ENCODE results near the gene MTUS2. TPM values are rescaled to one million over a fixed set of nuclear protein-coding genes. Genes with fewer than 3 reads are reported as not detected.

MTUS2 gene
- total RNA-seq, 1 donor from 2014 or later, result 5.1 TPM

DNA sequence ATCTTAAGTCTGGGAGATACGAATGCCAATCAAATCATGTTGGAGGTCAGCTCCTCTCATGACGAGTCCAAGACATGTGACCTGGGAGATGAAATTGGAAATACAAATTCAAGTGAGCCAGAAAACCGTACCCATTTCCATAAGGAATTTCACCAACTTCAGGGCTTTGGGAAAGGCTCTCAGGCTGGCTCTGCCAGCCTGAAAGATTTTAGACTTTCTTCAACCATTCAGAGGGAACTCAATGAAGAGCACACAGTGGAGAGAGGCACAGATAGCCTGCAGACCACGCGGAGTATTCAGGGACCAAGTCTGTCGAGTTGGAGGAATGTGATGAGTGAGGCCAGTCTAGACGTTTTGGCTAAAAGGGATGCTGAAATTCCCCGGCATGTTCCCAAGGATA, 204.6 kb downstream of the MTUS2 start:
- DNase-seq (ENCODE audit: low spot score), result no peak

DNA sequence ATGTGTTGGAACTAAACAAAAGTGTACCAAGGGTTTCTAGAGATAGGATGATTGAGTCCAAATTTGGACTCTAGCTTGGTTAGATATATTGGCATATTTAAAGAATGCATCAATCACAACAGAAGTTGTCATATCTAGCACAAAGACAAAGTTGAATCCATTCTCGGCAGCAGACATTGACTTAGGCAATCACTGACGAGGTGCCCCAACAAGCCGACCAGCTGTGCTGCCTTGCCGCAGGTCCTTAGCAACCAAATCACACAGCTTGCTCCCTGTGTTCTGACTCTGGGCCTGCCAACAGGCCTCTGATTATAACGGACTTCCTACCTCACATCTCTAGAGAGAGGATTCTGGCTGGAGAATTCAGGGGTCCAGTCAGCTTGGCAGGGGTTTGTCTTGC, 208.7 kb downstream of the MTUS2 start:
- no peak for DNase-seq (ENCODE audit: low spot score)

DNA sequence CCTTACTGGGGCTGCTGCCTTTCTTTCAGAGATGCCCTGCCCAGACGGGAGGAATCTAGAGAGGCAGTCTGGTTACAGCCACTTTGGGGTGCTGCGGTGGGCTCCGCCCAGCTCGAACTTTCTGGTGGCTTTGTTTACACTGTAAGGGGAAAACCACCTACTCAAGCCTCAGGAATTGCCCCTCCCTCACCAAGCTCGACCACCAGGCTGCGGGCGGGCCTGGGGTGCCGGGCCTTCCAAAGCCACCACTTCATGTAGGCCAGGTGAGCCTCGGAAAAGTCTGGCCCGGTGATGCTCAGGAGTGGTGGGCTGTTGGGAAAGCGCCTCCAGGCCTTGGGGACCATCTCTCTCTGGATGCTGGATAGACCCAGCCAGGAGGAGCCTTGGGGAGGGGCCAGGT, 218.6 kb downstream of the MTUS2 start:
- no peak for DNase-seq (ENCODE audit: low spot score)

DNA sequence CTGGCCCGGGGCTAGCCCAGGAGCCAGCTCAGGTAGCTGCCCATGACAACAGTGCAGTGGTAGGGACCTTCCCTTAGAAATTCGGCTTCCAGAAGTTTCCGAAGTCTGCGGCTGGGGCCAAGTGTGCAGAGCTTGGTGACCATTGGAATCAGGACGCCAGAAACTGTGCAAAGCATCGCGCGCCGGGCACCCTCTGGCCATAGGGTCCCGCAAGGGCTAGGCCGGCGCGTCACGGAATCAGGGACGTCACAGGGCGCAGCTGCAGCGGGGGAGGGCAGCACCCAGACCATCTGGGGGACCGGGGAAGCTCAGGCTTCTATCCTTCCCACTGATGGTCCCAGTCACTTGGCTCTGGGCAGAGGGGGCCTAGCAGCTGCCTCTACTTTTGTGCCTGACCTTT, 219.1 kb downstream of the MTUS2 start:
- DNase-seq (ENCODE audit: low spot score), result no peak

DNA sequence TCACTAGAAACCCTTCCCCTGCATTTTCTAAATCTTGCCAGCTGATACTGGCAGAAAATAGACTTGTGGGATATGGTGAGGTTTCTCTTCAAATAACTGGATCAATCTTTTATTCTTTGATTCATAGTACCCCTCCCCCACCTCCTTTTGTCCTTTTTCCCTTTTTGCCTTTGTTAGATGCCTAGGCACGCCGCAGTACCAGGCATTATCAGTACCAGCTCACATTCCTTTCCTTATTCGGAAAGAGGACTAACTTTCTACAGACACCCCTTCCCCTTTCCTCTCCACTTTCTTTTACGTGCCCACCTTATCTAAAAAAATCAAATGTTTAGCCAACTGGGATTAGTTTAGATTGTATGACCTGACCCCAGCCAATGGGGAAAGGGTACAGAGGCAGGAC, 226.4 kb downstream of the MTUS2 start:
- no peak for DNase-seq (ENCODE audit: low spot score)

DNA sequence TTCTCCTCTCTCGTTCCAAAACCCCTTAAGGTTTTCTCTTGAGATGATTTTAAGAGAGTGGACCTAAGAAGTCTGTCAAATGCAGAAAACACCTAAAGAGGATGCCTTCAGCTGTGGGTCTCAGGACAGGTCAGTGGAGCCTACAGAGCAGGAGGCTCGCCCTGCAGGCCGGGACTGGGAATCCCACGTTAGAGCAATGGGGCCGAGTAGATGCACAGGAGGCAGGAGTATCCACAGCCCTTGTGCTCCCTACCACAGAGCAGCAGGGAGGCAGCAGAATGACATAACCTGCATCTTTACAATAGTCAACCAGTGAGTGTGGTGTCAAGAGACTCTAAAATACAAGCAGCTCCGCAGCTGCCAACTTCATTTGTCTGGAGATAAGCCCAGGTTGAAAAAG, 229.4 kb downstream of the MTUS2 start:
- no peak for DNase-seq (ENCODE audit: low spot score)

DNA sequence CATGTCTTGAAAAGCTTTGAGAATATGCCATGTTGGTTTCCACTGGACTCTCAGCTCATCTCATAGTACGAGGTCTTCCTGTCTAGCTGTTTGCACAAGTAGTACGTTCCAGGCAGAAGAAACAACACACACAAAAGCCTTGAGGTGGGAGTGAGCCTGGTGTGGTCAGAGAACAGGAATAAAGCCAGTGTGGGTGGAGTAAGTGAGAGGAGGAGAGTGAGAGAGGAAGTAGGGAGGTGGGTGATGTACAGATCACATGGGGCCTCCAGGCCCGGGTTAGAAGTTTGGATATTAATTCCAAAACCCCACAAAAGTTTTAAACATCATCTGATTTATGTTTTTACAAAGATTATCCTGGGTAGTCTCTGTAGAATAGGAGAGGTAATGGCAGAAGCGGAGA, 230.6 kb downstream of the MTUS2 start:
- DNase-seq (ENCODE audit: low spot score), result no peak

DNA sequence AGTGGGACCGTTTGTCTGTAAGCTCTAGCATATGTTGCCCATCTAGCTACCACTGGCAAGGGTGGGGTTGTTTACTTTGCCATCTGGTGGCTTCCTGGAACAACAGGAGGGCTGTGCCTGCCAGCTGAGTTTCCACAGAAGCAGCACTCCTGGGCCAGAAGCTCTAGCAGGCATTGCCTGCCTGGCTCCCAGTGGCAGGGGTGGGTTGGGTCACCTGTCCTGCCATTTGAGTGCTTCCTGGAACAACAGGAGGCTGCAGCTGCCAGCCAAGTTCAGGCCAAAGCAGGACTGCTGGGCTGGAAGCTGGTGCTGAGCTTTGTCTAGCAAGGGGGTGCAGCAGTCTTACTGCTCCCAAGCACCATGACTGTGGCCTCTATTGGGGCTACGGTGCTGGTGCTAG, 239.7 kb downstream of the MTUS2 start:
- DNase-seq (ENCODE audit: low spot score), result no peak

DNA sequence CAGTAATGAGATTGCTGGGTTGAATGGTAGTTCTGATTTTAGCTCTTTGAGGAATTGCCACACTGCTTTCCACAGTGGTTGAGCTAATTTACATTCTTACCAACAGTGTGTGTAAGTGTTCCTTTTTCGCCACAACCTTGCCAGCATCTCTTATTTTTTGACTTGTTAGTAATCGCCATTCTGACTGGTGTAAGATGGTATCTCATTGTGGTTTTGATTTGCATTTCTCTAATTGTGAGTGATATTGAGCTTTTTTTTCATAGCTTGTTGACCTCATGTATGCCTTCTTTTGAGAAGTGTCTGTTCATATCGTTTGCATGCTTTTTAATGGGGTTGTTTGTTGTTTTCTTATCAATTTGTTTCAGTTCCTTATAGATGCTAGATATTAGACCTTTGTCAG, 245.0 kb downstream of the MTUS2 start:
- DNase-seq (ENCODE audit: low spot score), result no peak

DNA sequence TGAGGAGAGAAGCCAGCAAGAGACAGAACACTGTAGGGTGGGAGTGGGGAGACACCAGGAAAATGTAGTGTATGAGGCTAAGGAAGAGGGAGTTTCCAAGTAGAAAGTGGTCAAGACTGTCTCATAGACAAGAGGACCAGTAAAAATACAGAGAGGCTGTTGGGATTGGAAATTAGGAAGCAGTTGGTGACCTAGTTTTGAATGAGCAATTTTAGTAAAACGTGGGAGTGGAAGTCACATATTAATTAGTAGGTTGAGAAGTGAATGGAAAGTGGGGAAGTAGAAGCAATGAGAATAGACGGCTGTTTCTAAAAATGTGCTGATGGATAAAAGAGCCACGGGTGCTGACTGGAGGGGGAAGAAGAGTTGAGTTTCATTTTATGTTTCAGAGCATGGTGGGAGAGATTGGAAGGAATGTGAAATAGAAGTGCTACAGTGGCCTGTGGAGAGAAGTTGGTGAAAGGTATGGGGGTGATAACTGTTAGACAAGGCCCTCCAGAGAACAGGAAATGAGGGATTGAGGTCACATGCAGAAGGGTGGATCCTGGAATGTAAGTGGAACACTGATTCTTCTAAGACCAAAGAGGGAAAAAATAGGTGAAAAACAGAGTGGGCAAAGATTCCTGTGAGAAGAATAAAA, 247.3 kb downstream of the MTUS2 start:
- DNase-seq (ENCODE audit: low spot score), result no peak

DNA sequence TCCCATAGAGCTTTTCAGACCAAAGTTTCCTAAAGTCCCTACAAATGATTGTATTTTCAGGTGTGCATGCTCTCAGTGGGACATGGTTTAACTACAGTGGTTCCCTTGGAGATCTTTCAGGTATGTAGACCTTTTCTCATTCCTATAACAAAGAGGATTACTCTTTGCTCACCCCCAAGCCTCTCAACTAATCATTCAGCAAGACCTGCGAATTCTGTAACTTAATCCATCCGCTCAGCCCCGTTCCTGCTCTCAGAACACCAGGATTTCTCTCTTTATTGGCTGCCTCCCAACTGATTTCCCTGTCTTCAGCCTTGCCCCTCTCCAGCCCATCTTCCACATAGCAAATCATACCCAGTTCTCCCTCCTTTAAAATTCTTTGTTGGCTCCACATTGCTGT, 253.6 kb downstream of the MTUS2 start:
- DNase-seq (ENCODE audit: low spot score), result no peak

DNA sequence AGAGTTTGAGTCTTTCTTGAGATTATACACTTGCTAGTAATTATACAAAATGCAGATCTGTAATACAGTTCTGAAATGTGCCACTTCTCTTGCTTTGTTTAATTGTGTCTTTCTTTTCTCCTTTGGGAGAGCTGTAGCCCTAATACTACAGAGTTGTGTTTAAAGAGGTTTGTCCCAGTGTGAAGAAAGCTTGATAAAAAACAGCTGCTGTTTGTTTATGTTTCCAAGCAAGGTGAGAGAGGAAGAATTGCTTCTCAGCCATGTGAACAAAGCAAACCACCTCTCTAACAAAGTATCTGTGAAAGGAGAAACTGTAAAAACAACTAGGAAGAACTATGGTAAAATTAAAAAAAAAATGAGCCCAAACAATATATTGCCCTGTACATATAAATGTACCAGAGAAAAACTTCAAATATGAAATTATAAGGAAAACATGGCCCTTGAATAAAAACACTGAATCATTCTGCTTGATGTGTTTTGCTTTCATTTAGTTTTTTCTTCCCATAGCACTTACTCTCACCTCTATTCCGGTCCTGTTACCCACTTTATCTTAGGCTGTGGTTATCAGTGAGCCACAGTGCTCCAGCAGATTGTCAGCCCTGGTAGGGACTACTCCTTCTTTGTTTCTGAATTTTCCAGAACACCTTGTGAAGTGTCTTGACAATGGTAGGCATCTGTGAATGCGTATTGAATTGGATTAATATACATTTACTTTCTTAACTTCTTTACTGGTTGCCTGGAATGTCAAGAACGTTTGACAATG, 257.1 kb downstream of the MTUS2 start:
- no peak for DNase-seq (ENCODE audit: low spot score)

DNA sequence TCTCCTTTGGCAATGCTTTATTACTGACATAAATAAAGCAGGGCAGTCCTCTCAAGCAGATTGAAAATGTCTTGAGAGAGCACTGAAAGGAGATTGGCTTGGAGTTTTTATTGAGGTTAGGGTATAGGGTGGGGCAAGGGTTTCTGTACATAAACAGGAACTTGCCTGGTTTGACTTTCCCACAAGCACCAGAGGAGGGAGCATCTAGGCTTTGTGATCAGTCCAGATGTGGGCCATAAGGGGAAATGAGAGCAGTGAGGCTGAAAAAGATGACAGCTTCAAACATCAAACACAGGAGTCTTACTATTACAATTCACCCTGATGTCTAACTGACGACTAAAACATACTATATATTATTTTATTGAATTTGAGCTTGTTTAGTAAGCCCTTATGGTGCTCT, 260.9 kb downstream of the MTUS2 start:
- no peak for DNase-seq (ENCODE audit: low spot score)

DNA sequence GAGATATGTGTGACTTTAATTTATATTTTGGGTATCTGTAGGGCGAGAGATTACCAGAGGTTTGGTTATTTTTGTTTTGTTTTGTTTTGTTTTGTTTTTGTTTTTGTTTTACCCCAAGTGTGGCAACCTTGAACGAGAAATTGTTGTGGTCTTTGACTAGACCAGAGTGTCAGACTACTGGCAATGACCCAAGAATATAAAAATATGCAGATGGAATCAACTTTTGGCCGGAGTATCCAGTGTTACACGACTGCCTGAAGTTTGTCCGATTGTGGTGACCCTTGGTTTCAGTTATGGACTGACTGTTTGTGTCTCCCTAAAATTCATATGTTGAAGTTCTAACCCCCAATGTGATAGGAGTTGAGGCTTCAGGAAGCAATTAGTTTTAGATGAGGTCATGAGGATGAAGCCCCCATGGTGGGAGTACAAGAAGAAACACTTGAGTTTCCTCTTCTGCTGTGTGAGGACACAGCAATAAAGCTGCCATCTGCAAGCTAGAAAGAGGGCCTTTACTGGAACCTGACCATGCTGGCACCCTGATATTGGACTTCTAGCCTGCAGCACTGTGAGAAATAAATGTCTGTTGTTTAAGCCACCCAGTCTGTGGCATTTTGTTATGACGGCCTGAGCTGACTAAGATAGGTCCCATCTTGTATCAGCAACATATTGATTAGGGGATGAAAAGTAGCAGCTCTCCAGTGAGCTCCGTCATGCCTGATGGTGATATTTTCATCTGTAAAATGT, 261.7 kb downstream of the MTUS2 start:
- DNase-seq (ENCODE audit: low spot score), result no peak

DNA sequence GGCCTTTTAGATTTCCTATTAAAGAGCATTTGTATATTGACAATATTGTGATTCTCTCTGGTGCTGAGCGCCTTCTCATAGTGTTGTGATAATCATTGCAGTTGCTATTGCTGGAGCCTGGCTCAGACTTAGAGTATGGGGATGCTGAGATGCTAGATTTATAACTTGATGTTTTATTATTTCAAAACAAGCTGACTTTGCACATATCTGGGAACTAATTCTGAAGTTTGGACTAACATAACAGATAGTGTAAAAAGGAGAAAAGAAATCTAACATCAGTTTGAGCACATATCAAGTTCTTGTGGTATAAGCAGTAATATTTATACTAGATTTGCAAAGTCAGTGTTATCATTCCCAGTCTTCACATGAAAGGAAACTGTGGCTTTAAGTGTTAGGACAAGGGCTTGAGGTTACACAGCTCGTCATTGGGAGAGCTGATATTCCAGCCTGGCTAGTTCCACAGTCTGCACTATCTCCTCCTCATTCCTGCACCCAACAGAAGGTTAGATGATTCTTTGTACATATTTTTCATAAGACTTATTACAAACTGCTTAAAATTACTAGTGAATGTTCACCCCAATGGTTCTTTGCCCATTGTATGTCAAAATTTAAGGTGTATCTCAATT, 279.8 kb downstream of the MTUS2 start:
- no peak for DNase-seq (ENCODE audit: low spot score)

DNA sequence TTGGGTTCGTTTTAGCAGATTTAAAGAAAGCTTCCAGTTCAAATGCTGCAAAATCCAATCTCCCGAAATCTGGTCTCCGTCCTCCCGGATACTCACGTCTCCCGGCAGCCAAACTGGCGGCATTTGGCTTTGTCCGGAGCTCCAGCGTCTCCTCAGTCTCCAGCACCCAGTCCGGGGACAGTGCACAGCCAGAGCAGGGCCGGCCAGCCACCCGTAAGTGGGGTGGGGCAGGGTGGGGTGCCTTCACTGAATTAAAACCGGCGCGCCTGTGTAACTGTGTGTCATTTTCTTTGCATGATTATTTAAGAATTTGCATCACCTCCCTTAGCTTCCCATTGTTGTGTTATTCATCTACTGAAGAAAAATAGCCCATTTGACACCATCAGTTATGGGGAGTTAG, 280.6 kb downstream of the MTUS2 start:
- no peak for DNase-seq (ENCODE audit: low spot score)

DNA sequence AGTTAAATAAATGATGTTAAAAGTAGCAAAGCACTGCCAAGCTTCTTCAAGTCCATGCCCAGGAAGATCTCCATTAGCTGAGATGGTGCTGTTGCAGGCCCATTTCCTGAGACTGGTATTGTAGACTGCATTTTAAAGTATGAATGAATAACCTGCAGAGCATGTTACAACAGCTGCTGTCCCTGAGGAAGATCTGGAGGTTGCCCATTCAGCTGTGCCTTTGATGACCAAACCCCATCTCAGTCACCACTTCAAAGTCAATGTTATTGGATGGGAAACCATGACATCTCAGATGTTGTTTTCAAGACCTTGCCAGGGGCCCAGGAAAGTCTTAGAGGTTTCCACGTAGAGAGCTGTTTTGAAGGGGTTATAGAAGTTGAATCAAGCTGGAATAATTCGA, 281.3 kb downstream of the MTUS2 start:
- DNase-seq (ENCODE audit: low spot score), result no peak

DNA sequence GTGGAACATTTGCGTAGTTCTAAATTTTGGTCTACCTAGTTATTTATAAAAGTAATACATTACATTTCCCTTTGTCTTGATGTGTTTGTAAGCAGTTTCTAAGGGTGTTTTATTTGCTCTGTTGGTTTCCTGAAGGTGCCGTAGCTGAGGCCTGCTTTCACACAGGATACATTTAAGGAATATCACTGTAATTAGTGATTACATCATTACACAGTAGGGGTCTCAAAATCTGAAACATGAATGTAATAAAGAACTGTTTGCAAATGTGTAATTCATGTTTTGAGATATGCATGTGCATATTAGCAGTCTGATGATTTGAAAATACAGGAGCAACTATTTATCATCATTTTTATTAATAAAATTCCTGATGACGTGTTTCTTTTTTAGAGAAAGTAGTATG, 281.8 kb downstream of the MTUS2 start:
- DNase-seq (ENCODE audit: low spot score), result no peak

DNA sequence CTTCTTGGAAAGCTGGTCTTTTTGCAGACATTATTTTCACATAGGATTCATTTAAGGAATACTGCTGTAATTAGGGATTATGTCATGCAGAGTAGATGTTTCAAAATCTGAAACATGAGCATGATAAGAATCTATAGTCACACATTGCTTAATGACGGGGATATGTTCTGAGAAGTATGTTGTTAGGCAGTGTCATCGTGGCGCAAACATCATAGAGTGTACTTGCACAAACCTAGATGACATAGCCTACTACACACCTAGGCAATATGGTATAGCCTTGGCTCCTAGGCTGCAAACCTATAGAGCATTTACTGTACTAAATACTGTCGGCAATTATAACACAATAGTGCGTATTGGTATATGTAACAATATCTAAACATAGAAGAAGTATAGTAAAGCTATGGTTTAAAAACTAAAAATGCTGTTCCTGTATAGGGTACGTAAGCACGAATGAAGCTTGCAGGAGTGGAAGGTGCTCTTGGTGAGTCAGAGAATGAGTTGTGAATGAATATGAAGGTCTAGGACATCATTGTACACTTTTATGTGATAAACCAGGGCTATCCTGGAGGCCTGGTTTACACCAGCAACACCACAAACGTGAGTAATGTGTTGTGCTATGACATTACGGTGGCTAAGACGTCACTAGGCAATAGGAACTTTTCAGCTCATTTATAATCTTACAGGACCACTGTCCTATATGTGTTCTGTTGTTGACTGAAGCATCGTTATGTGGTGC, 283.1 kb downstream of the MTUS2 start:
- no peak for DNase-seq (ENCODE audit: low spot score)

DNA sequence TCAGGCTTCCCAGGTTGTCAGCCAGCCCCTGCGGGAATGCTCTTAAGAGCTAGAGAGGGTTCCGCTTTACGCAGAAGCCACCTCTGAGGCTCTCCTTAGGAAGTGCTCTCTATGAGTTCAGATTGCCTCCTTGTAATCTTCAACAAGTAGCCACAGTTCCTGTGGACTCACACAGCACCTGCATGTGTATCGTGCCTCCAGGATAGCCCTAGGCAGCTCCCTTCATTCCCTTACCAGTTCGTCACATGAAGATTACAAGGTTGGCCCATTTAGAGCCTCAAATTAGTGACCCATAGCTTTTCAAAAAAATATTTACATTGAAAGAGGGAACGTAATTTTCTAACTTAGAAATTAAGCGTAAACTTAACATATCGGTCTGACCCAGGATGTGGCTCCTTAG, 284.3 kb downstream of the MTUS2 start:
- no peak for DNase-seq (ENCODE audit: low spot score)

DNA sequence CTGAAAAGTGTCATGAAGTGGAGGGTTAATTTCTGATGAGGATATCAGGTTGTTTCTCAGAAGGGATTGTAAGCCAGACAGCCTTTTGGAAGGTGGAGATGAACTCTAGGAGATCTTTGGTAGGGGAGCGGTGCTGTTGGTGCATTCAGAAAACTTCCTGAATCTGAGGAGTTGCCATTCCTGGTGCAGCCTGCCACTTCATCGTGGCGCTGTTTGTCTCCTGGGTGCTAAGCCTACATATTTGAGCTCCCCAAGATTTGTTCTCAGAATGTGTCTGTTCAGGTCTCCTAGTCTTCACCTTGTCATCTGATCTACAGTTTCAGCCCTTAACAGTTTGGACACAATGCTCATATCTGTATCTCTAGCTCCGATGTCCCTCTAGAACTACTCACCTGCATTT, 285.6 kb downstream of the MTUS2 start:
- DNase-seq (ENCODE audit: low spot score), result no peak

DNA sequence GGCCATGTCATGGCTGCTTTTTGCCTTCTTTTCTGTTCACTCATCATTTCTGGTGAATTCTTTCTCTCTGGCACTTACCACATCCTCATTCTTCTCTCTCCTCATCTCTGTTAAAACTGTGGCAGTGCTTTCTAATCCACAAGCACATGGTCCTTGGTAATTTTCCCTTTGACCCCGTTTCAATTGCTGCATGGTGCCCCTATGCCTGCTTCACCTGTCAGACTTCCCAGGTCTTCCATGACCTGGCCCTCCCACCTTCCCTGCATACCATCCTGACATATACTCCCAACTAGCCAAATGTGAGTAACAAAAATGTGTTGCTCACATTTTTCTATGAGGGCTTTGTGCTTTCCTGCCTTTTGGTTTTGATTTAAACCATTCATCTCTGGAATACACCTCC, 286.5 kb downstream of the MTUS2 start:
- DNase-seq (ENCODE audit: low spot score), result no peak
